ENCODE results near the gene MGST2.

The MGST2 gene

DNA sequence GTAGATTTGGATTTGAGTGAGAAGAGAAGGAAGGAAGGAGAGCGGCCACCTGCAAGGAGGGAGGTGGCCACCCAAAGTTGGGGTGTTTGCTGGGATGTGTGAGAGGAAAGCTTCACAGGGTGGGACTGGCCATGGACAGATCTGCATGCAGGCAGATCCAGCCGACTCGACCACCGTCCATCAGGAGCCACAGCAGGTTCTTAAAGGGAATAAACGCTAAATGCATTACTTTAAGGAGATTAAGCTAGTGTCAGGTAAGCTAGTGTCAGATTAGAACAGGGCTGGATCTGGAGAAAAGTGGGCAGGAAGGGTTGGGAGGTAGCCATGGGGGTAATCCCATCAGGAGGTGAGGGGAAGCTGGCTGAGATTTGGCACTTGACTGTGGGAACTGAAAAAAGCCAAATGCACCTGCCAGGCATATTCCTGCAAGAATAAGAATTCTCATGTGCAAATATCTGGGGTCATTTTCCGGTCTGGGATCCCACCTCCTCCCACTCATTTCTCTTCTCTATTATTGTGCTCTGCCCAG is 79.6 kb downstream of the MGST2 start:
- DNase-seq: no peak

GRCh38 chr4:139746431-139747171 is 81.0 kb downstream of the MGST2 start:
- DNase-seq: no peak

DNA sequence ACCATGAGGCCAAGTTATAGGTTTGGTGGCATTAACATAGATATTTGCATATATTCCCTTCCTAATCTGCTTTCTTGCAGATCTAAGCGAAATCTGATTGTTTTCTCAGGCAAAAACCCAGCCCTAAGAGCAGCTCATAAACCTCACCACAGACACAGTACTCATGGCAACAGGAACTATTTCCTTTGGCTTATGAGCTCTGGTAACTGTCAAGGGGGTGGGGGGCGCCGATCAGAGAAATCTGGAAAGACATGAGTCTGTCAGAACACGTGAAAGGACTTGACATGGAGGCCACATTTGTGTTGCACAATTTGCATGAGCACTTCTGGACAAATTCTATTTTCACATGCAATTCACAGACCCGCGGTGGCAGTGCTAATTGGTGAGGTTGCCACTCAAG is 83.7 kb downstream of the MGST2 start:
- DNase-seq: no peak

- DNase-seq: no peak
Observed at GRCh38 chr4:139749835-139750498, 84.3 kb downstream of the MGST2 start.

DNA sequence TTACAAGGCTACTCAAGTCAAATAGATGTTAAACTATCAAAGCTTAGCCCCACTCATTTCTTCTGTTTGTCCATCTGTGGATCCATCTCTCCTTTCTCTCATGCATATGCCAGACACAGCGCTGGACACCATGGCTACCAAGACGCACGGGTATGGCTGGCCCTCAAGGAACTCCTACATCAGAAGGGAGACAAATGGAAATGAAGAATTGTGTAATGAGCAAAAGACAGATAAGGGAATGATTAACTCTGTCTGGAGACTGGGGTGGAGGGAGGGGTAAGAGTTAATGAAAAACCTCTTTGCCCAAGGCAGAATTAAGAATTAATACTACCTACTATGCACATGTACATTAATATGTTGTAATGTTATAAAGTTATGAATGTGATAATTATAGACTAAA is 88.1 kb downstream of the MGST2 start:
- DNase-seq: no peak

Measured in NCI-H2029 treated with DMSO at 0.1 percent for 48 hours (cell line).